Activated CD4-positive, alpha-beta T cell treated with anti-CD3 and anti-CD28 coated beads, Interleukin-2, amount 50 U/mL, for 48 hours (primary cell): ENCODE measurements around the gene GJA1.
"Not testable (repeated sequence)": the region's sequence is repeated elsewhere in the genome, so short reads cannot be mapped to it uniquely, and the experiment has no call there.

Source experiments
- DNase-seq, 2 experiments: peaks; one replicate each; pipeline ENCODE4 v3.0.0-alpha.2; 2020

Gene GJA1

GRCh38 chr6:121435444-121436069 lies at the start of gene GJA1:
TSS of gene GJA1 (plus strand) at chr6:121435646. CDS start at chr6:121446848, 11,202 bp downstream.
- DNase-seq = no peak

- DNase-seq = not testable (repeated sequence)
These were observed 48.9 kb upstream of the GJA1 start for GRCh38 chr6:121386551-121386950.

GRCh38 chr6:121389419-121389818 lies 46.0 kb upstream of the GJA1 start:
- DNase-seq = no peak

- no peak for DNase-seq
These were observed 41.5 kb upstream of the GJA1 start for GRCh38 chr6:121393731-121394505.

GRCh38 chr6:121395736-121396135 lies 39.7 kb upstream of the GJA1 start:
- DNase-seq = no peak

- DNase-seq = not testable (repeated sequence)
These were observed 38.3 kb upstream of the GJA1 start for GRCh38 chr6:121397188-121397587.

- no peak for DNase-seq
These were observed 37.3 kb upstream of the GJA1 start for GRCh38 chr6:121398127-121398526.

GRCh38 chr6:121399966-121400365 lies 35.5 kb upstream of the GJA1 start:
- DNase-seq = no peak

GRCh38 chr6:121403964-121404363 lies 31.5 kb upstream of the GJA1 start:
- DNase-seq = no peak

GRCh38 chr6:121405306-121405705 lies 30.1 kb upstream of the GJA1 start:
- DNase-seq = no peak

- no peak for DNase-seq
These were observed 27.1 kb upstream of the GJA1 start for GRCh38 chr6:121408321-121408720.

GRCh38 chr6:121413879-121414278 lies 21.6 kb upstream of the GJA1 start:
- no peak for DNase-seq

- no peak for DNase-seq
These were observed 17.1 kb upstream of the GJA1 start for GRCh38 chr6:121418346-121418745.

- DNase-seq = no peak
These were observed 8.8 kb upstream of the GJA1 start for GRCh38 chr6:121426686-121427085.

GRCh38 chr6:121428872-121429756 lies 6.3 kb upstream of the GJA1 start:
- no peak for DNase-seq

- no peak for DNase-seq
These were observed 4.7 kb upstream of the GJA1 start for GRCh38 chr6:121430514-121431460.

- DNase-seq = not testable (repeated sequence)
These were observed 3.7 kb upstream of the GJA1 start for GRCh38 chr6:121431776-121432175.

- no peak for DNase-seq
These were observed 1.2 kb upstream of the GJA1 start for GRCh38 chr6:121434037-121434770.

- no peak for DNase-seq
These were observed 920 bp downstream of the GJA1 start for GRCh38 chr6:121436274-121436857.

- DNase-seq = peak; percentile 20 to 27
These were observed 1.8 kb downstream of the GJA1 start for GRCh38 chr6:121436960-121437850.
